Prostate gland (tissue), 2 donors: Measurements from ENCODE around the gene PRKX. TPM values are rescaled to one million over a fixed set of nuclear protein-coding genes. Genes with fewer than 3 reads are reported as not detected.
"Not testable (repeated sequence)": the region's sequence is repeated elsewhere in the genome, so short reads cannot be mapped to it uniquely, and the experiment has no call there.

Source experiments
- DNase-seq: peaks from one replicate; pipeline ENCODE4 v3.0.0-alpha.2; 2019; ENCODE audit warnings: low spot score
- H3K27ac ChIP-seq, 2 donors: fragments of 200-600 bp; sonication (generic); 2 replicates each; pipeline ENCODE4 v1.5.1; 2017 to 2019
- H3K27me3 ChIP-seq: fragments of 200-600 bp; sonication (generic); replicated peaks from 2 replicates; pipeline ENCODE4 v1.5.1; 2019; ENCODE audit not compliant: insufficient read depth
- H3K36me3 ChIP-seq, 2 donors: fragments of 200-600 bp; sonication (generic); 1 replicate in 1 of 2; 2 replicates in 1 of 2; pipeline versions ENCODE4 v1.5.1 to v1.8.1; 2017 to 2019
- H3K4me1 ChIP-seq: fragments of 200-600 bp; sonication (generic); replicated peaks from 2 replicates; pipeline ENCODE4 v1.5.1; 2019
- H3K4me3 ChIP-seq, 2 donors: fragments of 200-600 bp; sonication (generic); 2 replicates each; pipeline ENCODE4 v1.5.1; 2017 to 2019
- H3K9me3 ChIP-seq: fragments of 200-600 bp; sonication (generic); 2 replicates; pipeline ENCODE4 v1.5.1; 2017
- POLR2A ChIP-seq: fragments of 450-650 bp; IDR thresholded peaks from one replicate; pipeline ENCODE4 v1.6.1; 2016; ENCODE audit warnings: antibody characterized with exemption, mild to moderate bottlenecking
- POLR2AphosphoS5 ChIP-seq: sonication (generic); formaldehyde crosslinking; IDR thresholded peaks from one replicate; pipeline ENCODE4 v1.6.1; 2017; ENCODE audit warnings: antibody characterized with exemption
- WGBS: methylation state at CpG from one replicate; pipeline ENCODE4 v1.1.5; 2018; 5-methylcytosine and 5-hydroxymethylcytosine counted together
- intact Hi-C: fragments of 100-400 bp; cut with DNase I; formaldehyde crosslinking; loops from one replicate; pipeline ENCODE4 v1.14.2; 2022
- total RNA-seq, 2 donors: library from RNA; depleted of rRNA; stranded (reverse); fragments of >200 nt; gene quantifications; one replicate each; pipeline ENCODE4 v1.1.0, GENCODE V29; 2016
- TF ChIP-seq, protein P1 (sequence below), 4 experiments: fragments of 200-600 bp in 2 of 4; fragments of 450-650 bp in 2 of 4; sonication (generic) in 2 of 4; IDR thresholded peaks; 1 replicate in 3 of 4; 2 replicates in 1 of 4; pipeline ENCODE4 v1.5.1; 2016 to 2019; ENCODE audit warnings: antibody characterized with exemption in 4 of 4, mild to moderate bottlenecking in 2 of 4, moderate library complexity in 2 of 4

The PRKX gene
- total RNA-seq, 2 donors from 2014 or later = 17.7 to 30.5 TPM

DNA sequence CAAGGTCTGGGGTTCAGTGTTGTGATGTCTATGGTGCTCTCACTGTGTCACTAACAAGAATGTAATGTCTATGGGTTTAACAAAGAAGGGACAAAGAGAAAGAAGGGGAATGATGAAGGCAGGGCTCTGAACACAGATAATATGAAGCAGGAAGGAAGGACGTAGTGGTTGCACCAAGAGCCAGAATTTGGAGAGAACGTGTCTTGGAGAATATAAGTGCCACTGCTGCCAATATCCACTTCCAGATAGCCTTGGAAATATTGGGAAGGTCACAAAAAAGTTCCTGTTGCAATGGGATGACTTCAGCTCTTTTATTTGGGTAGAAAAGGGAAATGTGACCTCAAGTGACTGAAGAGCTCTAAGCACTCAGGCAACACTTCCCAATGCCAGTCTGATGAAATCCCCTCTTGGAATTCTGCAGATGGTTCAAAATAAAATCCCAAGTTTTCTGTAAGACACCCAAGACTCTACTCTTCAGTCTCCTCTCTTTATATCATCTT, 131.8 kb downstream of the PRKX start:
- H3K4me3 ChIP-seq = no peak overlapping the region
- no peak overlapping the region for H3K27ac ChIP-seq
- intact Hi-C loops = no loop called here
- H3K36me3 ChIP-seq = no peaks in the 10 kb centered on the region
- no peaks in the 10 kb centered on the region for H3K9me3 ChIP-seq
- no peak for TF ChIP-seq POLR2AphosphoS5
- TF ChIP-seq POLR2A = no peak
- TF ChIP-seq, protein P1, sequence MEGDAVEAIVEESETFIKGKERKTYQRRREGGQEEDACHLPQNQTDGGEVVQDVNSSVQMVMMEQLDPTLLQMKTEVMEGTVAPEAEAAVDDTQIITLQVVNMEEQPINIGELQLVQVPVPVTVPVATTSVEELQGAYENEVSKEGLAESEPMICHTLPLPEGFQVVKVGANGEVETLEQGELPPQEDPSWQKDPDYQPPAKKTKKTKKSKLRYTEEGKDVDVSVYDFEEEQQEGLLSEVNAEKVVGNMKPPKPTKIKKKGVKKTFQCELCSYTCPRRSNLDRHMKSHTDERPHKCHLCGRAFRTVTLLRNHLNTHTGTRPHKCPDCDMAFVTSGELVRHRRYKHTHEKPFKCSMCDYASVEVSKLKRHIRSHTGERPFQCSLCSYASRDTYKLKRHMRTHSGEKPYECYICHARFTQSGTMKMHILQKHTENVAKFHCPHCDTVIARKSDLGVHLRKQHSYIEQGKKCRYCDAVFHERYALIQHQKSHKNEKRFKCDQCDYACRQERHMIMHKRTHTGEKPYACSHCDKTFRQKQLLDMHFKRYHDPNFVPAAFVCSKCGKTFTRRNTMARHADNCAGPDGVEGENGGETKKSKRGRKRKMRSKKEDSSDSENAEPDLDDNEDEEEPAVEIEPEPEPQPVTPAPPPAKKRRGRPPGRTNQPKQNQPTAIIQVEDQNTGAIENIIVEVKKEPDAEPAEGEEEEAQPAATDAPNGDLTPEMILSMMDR (IDR thresholded peaks at IDR 0.05) = no peak
- DNase-seq = no peak
- H3K4me1 ChIP-seq = no peaks in the 10 kb centered on the region
- H3K27me3 ChIP-seq = no peaks in the 10 kb centered on the region
- 92% methylated on average over 2 of the region's 2 CpGs for WGBS

DNA sequence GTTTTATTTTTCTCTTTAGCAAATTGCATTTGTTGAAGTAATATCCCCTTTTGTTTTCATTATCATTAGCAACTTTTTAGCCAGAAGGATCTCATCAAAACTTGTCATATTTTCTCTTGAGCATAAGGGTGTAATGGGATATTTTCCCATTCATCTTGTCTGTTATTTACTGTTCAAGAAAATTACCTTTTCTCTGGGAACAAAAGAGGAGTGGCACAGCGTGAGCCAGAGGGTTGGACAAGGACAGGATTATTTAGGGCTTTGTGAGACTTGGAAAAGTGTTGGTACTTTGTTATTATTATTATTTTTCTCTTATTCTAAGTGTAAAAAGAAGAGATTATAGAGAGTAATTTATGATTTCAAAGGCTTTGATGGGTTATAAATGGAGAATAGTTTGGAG, 135.9 kb downstream of the PRKX start:
- 62% methylated on average over 1 of the region's 1 CpG for WGBS
- Histone ChIP-seq H3K4me3 (no peak overlapping the region), H3K36me3 (no peaks in the 10 kb centered on the region), H3K27ac (no peak overlapping the region), H3K9me3 (no peaks in the 10 kb centered on the region), H3K4me1 (no peaks in the 10 kb centered on the region), H3K27me3 (no peaks in the 10 kb centered on the region)
- intact Hi-C loops = no loop called here
- no peak for DNase-seq
- TF ChIP-seq POLR2A (no peak), POLR2AphosphoS5 (no peak)
- TF ChIP-seq, protein P1 (IDR thresholded peaks at IDR 0.05) = no peak

DNA sequence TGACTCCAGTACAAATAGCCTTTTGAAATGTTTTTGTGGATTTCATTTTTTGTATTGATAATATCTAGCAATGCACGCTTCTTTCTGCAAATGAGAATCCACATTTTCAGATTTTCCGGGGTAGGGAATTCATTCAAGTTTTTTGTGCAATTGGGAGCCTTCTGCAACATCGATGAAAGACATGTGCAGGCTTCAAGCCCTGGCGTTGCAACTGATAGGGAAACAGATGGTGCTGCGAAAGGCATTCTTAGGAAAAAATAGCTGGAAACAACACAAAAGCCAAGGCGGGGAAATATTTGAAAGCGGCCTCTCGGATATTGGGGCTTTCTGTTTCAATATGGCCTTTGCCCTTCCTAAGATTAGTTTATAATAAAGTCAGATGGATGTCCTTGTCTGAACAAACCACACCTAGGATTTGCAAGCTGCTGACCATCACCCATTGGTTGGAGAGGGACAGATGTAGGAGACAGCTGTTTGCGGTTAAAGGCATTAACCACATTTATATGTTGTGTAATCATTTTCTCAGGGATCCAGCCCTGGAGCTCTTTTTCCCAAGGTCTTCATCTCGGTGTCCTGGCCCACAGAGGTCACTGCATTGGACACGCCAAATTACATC, 136.5 kb downstream of the PRKX start:
- intact Hi-C loops = no loop called here
- H3K36me3 ChIP-seq = no peaks in the 10 kb centered on the region
- no peak overlapping the region for H3K4me3 ChIP-seq
- H3K9me3 ChIP-seq = no peaks in the 10 kb centered on the region
- H3K4me1 ChIP-seq = no peaks in the 10 kb centered on the region
- DNase-seq = no peak
- no peaks in the 10 kb centered on the region for H3K27me3 ChIP-seq
- WGBS = 76% methylated on average over 11 of the region's 11 CpGs
- H3K27ac ChIP-seq = no peak overlapping the region
- no peak for TF ChIP-seq POLR2AphosphoS5
- no peak for TF ChIP-seq POLR2A
- TF ChIP-seq, protein P1 (IDR thresholded peaks at IDR 0.05) = no peak

DNA sequence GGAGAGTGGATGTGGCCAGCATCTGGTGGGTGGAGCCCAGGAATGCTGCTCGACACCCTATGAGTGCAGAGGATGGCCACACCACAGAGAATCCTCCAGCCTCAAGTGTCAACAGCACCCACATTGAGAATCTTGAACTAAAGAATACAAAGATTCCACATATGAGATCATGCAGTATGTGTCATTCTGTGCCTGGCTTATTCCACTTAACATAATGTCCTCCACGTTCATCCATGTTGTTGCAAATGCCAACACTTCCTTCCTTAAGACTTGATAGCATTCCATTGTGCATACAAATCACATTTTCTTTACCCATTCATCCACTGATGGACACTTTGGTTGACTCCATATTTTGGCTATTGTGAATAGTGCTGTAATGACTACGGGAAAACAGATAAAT, 145.8 kb downstream of the PRKX start:
- Histone ChIP-seq H3K4me1 (no peaks in the 10 kb centered on the region), H3K4me3 (no peak overlapping the region), H3K9me3 (no peaks in the 10 kb centered on the region), H3K27me3 (no peaks in the 10 kb centered on the region), H3K36me3 (no peaks in the 10 kb centered on the region), H3K27ac (no peak overlapping the region)
- TF ChIP-seq POLR2A (no peak), POLR2AphosphoS5 (no peak)
- TF ChIP-seq, protein P1 (IDR thresholded peaks at IDR 0.05) = no peak
- WGBS = 75% methylated on average over 3 of the region's 3 CpGs
- no peak for DNase-seq
- intact Hi-C loops = no loop called here

DNA sequence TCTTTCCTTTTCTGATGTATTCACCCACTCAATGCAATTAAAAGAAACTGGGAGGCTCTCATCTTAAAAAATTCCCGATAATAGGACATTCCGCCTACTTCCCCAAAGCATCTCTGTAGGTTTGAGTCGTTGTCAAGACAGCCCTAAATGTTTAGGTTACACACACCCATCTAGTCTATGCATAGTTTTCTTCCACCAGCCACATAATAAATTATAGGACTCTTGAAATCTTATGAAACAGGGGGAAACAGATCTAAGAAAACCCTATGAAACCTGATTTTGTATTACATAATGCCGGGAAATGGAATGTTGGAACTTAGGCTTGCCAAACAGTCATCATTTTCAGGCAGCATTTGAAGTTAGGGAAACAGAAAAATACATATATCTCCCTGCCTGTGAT, 150.0 kb downstream of the PRKX start:
- Histone ChIP-seq H3K4me3 (no peak overlapping the region), H3K36me3 (no peaks in the 10 kb centered on the region), H3K27ac (no peak overlapping the region), H3K9me3 (no peaks in the 10 kb centered on the region), H3K4me1 (no peaks in the 10 kb centered on the region), H3K27me3 (no peaks in the 10 kb centered on the region)
- TF ChIP-seq, protein P1 (IDR thresholded peaks at IDR 0.05) = no peak
- no peak for TF ChIP-seq POLR2AphosphoS5
- no peak for TF ChIP-seq POLR2A
- intact Hi-C loops = no loop called here
- WGBS = 87% methylated on average over 4 of the region's 4 CpGs
- no peak for DNase-seq

DNA sequence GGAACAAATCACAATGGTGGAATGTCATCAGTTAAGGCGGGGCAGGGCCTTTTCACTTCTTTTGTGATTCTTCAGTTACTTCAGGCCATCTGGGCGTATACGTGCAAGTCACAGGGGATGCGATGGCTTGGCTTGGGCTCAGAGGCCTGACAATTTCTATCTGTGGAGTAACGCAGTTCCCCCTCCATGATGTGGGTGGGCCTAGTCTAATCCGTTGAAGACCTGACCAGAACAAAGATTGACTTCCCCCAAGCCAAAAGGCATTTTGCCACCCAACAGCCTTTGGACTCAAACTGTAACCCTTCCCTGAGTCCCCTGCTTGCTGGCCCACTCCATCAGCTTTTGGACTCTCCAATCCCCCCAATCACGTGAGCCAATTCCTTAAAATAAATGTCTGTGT, 153.4 kb downstream of the PRKX start:
- 92% methylated on average over 1 of the region's 7 CpGs for WGBS
- intact Hi-C loops, H3K4me1 ChIP-seq, DNase-seq, H3K27me3 ChIP-seq, H3K9me3 ChIP-seq, H3K27ac ChIP-seq, H3K36me3 ChIP-seq, H3K4me3 ChIP-seq: not testable (repeated sequence)
